Left ventricle myocardium inferior (tissue), 1 donor: ENCODE results near the gene SCG5. TPM values are rescaled to one million over a fixed set of nuclear protein-coding genes. Genes with fewer than 3 reads are reported as not detected.

ENCODE experiments used
- DNase-seq: peaks from one replicate; pipeline ENCODE4 v3.0.0-alpha.2; 2020
- H3K27ac ChIP-seq: fragments of 200-600 bp; replicated peaks from 2 replicates; pipeline ENCODE4 v1.8.0; 2021
- H3K27me3 ChIP-seq: fragments of 200-600 bp; 2 replicates; pipeline ENCODE4 v1.8.0; 2021; ENCODE audit warnings: low read depth
- H3K36me3 ChIP-seq: fragments of 200-600 bp; 2 replicates; pipeline ENCODE4 v1.8.0; 2021
- H3K4me1 ChIP-seq: fragments of 200-600 bp; 2 replicates; pipeline ENCODE4 v1.8.0; 2021
- H3K4me3 ChIP-seq: fragments of 200-600 bp; 2 replicates; pipeline ENCODE4 v1.8.0; 2021; ENCODE audit warnings: mild to moderate bottlenecking, moderate library complexity
- H3K9me3 ChIP-seq: fragments of 200-600 bp; replicated peaks from 2 replicates; pipeline ENCODE4 v1.8.0; 2021
- CTCF ChIP-seq: fragments of 200-600 bp; IDR thresholded peaks from 2 replicates; pipeline ENCODE4 v1.8.0; 2021; ENCODE audit warnings: antibody characterized with exemption, mild to moderate bottlenecking, borderline replicate concordance
- intact Hi-C: fragments of 100-400 bp; cut with micrococcal nuclease; formaldehyde crosslinking; loops from one replicate; pipeline ENCODE4 v1.11.0; 2022
- total RNA-seq: library from RNA; stranded (reverse); fragmentation: NEBNext Ultra II Directional; extraction: Animal tissue kit (Norgen Biotek cat#: 25700); gene quantifications from one replicate; pipeline ENCODE4 v1.2.1, GENCODE V29; 2021
- donor health status: DM: no; HTN: yes; CAD: no; lungs with severe emphysema.

SCG5 gene
- total RNA-seq, 1 donor from 2014 or later: not detected

DNA sequence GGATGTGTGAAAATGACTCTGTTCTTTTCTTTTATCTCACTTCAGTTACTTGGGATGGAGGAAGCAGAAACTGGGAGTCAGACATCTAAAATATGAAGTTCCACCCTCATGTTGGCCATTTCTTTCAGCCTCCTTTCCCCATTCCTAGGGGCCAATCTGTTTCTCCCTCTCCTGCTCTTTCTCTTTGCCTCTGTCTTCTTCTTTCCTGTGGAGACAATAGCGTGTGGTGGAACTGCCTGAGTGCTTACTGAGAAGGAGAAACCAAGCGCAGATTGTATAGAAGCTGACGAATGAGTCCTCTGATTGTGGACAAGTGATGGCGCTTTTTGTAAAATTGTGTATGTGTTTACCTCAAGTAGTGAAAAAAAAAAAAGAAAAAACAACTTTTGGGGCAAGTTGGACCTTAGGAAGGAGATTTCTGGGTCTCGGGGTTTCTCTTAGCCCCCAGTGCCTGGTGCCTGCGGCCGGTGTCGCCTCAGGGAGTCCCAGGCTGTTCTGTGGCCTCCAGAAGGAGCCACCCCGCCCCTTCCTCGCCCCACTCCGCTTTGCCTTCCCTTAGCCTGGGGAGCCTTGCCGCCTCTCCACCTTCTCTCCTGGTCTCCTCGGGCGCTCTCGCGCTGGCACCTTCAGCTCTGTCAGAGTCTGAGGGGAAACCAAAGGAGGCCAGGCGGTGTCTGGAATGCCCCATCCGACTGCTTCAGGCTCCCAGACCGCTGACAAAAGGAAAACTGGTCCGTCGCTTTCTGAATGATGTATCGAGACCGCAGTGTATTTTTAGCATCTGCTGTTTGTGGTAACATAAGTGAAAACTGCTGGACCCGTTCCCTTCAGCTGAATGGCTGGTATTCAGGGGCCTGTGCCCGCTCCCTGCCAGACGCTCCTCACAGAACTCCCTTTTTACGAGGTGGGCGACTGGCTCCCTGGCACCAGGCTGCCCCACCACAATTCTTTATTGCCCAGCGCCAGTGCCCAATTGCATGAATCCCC is 30.1 kb downstream of the SCG5 start:
- Histone ChIP-seq H3K27me3 (peaks cover 7% of the 10 kb centered on the region), H3K4me1 (no peaks in the 10 kb centered on the region), H3K4me3 (no peak overlapping the region), H3K27ac (no peak overlapping the region), H3K9me3 (no peaks in the 10 kb centered on the region), H3K36me3 (no peaks in the 10 kb centered on the region)
- DNase-seq: no peak
- no peak for TF ChIP-seq CTCF
- intact Hi-C loops: no loop called here

- no peak for DNase-seq
- Histone ChIP-seq H3K27ac (no peak overlapping the region), H3K27me3 (peaks cover 7% of the 10 kb centered on the region), H3K36me3 (no peaks in the 10 kb centered on the region), H3K4me1 (no peaks in the 10 kb centered on the region), H3K4me3 (no peak overlapping the region), H3K9me3 (no peaks in the 10 kb centered on the region)
- intact Hi-C loops: no loop called here
- no peak for TF ChIP-seq CTCF
Measured at GRCh38 chr15:32674681-32675080, 33.2 kb downstream of the SCG5 start.

DNA sequence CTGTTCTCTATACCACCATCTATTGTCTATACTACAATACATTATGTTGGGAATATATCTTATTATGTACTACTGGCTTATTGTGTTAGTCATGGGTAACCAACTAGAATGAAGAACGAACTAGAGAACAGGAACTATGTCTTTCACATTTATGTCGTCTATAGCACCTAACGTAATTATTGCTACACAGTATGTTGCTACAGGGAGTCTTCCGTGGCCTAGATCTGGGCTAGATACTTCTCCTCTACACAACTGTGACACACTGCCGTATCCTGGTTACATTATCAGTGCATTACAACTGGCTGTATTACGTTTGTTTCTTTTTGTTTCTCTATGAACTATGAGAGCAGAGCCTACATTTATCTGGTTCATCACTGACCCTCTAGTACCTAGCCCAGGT is 34.0 kb downstream of the SCG5 start:
- Histone ChIP-seq H3K4me1 (no peaks in the 10 kb centered on the region), H3K27me3 (peaks cover 7% of the 10 kb centered on the region), H3K9me3 (no peaks in the 10 kb centered on the region), H3K27ac (no peak overlapping the region), H3K36me3 (no peaks in the 10 kb centered on the region), H3K4me3 (no peak overlapping the region)
- DNase-seq: no peak
- intact Hi-C loops: no loop called here
- no peak for TF ChIP-seq CTCF

DNA sequence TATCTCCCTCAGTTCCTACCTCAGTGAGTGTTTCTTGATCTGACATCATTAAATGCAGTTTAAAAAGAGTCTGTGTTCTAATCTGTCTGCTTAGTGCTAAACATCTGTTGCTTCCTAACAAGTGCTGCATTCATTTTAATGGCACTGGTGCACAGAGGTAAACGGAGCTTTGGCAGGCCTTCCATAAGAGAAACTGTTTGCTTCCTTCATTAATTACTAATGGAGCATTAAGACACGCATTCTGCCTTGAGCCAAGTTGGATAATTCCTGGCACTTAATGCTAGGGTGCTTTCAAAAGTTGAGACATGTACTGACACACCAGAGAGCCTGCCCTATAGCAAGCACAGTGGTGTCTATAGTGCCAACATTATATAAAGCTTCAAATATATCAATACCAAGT is 34.7 kb downstream of the SCG5 start:
- no peak for TF ChIP-seq CTCF
- Histone ChIP-seq H3K27ac (no peak overlapping the region), H3K4me1 (no peaks in the 10 kb centered on the region), H3K4me3 (no peak overlapping the region), H3K9me3 (no peaks in the 10 kb centered on the region), H3K36me3 (no peaks in the 10 kb centered on the region), H3K27me3 (peaks cover 7% of the 10 kb centered on the region)
- intact Hi-C loops: no loop called here
- no peak for DNase-seq

GRCh38 chr15:32677238-32677750 is 35.8 kb downstream of the SCG5 start:
- no peak overlapping the region for H3K27ac ChIP-seq
- intact Hi-C loops: no loop called here
- no peak for TF ChIP-seq CTCF
- no peak overlapping the region for H3K4me3 ChIP-seq
- H3K36me3 ChIP-seq: no peaks in the 10 kb centered on the region
- no peaks in the 10 kb centered on the region for H3K9me3 ChIP-seq
- H3K4me1 ChIP-seq: no peaks in the 10 kb centered on the region
- DNase-seq: no peak
- H3K27me3 ChIP-seq: peaks cover 2% of the 10 kb centered on the region
